SW 1271 (cell line): ENCODE results near the gene OR52R1.
"Not testable (repeated sequence)": the region's sequence is repeated elsewhere in the genome, so short reads cannot be mapped to it uniquely, and the experiment has no call there.

Experiments
- DNase-seq, 2 experiments: peaks; one replicate each; lab custom pipeline; 2025; lab: John Stamatoyannopoulos, UW

OR52R1 gene

DNA sequence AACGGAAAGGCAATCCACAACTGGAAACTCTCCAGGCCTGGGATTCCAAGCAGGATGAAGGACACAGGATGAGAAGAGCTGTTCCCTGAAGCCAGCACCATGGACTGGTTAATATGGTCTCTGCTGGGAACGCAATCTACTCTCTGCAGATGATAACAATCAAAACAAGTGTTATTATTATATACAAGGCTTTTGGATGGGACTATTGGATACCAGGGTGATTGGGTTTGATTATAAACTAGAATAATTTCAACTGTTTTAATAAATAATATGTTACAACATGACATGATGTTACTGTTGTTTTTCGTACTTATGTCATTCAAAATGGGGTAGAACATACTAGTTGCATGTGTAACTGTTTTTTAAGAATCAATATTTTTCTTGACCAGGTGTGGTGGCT, at the start of gene OR52R1:
Gene OR52R1, minus strand, starts transcription at position 101 of the 400 bp plus-strand sequence. Its CDS starts 0 bp downstream, at position 101.
- no peak for DNase-seq

GRCh38 chr11:4851033-4851432, 46.9 kb upstream of the OR52R1 start:
- DNase-seq, result no peak

DNA sequence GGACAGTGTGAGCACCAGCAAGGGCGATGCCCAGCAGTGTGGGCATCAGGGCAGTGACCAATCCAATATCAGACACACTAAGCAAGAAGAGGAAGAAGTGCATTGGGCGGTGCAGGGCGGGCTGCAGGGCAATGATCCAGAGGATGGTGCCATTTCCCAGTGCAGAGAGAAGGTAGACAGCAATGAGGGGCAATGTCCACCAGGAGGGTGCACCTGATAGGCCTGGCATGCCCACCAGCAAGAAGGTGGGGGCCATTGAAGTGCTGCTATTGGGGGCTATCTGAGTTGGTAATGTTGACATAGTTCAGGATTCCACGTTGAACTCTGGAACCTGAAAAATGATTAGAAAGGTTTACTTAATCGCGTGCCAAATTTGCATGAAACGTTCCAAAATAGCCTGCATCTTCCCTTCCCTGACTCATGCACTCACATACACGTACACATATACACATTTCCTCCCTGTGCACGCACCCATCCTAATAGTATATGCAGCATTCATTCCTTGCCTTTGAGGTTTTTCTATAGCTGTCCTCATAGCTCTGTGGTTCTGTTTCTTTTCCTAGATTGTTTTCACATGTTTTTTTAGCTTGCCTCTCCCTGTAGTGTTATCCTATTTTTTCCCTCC, 44.8 kb upstream of the OR52R1 start, which contains the start of gene OR51S1:
Gene OR51S1, minus strand, starts transcription at position 301 of the 625 bp plus-strand sequence. Its CDS starts 0 bp downstream, at position 301.
- DNase-seq, result no peak

GRCh38 chr11:4839851-4840549, 35.8 kb upstream of the OR52R1 start:
- DNase-seq, result no peak

DNA sequence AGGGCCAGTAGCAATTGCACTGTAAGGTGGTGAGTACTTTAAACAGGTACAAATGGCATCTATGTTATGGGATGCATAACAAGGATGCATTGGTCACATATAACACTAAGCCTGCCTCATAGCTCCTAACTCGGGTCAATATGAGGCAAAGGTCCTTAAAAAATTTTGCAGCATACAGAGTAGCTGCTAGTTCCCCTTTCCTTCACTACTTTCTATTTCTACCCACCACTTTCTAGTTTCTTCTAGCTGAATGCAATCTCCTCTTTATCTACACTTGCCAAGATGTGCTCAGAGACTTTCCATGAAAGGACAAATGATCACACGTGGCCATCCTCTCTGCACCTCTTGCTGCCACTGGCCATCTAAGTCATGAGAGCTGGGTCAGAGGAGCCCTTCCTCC, 26.7 kb upstream of the OR52R1 start:
- no peak for DNase-seq

GRCh38 chr11:4830346-4830745, 26.2 kb upstream of the OR52R1 start:
- DNase-seq, result no peak

- no peak for DNase-seq
These were observed 22.2 kb upstream of the OR52R1 start for GRCh38 chr11:4826425-4826824.

- DNase-seq, result no peak
These were observed 21.0 kb upstream of the OR52R1 start for GRCh38 chr11:4825132-4825531.

DNA sequence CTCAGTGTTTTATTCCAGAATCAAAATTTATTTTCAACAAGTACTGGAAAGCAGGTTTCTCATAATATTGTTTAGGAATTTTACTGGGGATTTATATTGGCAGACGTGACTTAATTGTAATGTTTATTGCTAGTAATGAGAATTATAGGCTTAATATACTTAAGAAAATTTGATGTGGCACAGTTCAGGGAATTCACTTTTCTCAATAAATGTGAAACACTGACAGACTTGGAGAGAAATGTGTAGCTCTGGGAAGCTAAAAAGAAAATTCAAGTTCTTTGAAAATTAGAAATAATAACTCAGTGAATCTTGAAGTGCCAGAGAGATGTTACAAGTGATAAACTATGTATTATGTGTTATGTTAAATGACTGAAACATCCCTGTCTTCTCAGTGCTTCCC, 16.8 kb upstream of the OR52R1 start, which contains the start of gene OR51F2:
Gene OR51F2, plus strand, starts transcription at position 301 of the 400 bp plus-strand sequence. CDS start 101 bp downstream, outside the sequence.
- DNase-seq, result no peak

DNA sequence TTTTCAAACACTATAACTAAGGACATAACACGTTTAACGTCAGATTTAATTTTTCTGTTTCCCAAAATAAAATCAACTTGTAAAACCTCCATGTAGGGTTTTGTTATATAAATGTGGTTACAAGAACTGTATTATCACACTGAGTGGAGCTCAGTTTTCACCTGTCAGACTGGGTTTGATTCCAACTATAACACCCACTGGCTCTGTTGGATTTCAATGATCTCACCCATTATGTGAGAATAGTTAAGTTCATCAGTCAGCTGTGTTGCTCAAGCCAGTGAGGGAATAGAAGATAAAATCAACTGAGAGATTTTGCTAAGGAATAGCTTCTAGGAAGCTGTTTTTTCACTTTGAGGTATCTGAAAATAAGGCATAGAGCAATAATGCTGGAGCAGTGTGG, 5.1 kb upstream of the OR52R1 start:
- DNase-seq, result no peak

GRCh38 chr11:4808476-4808875, 4.3 kb upstream of the OR52R1 start:
- no peak for DNase-seq

DNA sequence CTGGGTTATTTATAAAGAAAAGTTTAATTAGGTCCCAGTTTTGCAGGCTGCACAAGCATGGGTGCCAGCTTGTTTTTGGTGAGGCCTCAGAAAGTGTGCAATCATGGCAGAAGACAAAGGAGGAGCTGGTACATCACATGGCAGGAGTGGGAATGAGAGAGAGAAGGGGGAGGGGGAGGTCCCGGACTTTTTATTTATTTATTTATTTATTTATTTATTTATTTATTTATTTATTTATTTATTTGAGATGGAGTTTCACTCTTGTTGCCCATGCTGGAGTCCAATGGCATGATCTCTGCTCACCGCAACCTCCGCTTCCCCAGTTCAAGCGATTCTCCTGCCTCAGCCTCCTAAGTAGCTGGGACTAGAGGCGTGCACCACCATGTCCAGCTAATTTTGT, 2.9 kb downstream of the OR52R1 start:
- not testable (repeated sequence) for DNase-seq

- DNase-seq, result no peak
These were observed 5.6 kb downstream of the OR52R1 start for GRCh38 chr11:4798427-4799183.

GRCh38 chr11:4797206-4797605, 7.0 kb downstream of the OR52R1 start:
- DNase-seq, result no peak

DNA sequence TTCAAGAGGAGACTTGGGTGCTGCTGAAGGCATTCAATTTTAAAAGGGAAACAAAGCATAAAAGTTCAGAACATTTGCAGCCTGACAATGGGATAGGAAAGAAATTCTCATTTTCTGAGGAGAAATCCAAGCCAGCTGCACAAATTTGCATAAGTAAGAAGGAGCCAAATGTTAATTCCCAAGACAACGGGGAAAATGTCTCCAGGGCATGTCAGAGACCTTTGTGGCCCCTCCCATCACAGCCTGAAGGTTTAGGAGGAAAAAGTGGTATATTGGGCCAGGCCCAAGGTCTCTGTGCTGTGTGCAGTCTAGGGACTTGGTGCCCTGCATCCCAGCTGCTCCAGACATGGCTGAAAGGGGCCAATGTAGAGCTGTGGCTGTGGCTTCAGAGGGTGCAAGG, 21.7 kb downstream of the OR52R1 start:
- no peak for DNase-seq

DNA sequence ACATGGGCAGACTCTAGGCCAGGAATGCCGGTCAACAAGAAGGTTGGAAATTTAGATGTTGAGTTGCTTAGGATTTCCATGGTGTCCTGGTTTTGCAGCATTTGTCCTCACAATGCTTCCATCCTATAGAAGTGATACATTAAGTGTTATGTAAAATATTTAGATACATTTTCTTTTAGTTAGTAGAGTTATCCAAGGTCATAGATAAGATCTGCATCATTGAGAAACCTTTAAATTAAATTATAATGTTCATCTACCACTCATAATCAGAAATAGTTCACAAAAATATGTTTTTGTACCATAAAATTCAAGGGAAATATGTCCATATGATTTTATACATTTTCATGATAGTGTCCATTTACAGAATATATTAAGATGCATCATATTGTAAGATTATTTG, 34.3 kb downstream of the OR52R1 start, which contains the start of gene OR51F1:
Gene OR51F1, minus strand, starts transcription at position 101 of the 400 bp plus-strand sequence. Its CDS starts 0 bp downstream, at position 101.
- DNase-seq, result no peak

DNA sequence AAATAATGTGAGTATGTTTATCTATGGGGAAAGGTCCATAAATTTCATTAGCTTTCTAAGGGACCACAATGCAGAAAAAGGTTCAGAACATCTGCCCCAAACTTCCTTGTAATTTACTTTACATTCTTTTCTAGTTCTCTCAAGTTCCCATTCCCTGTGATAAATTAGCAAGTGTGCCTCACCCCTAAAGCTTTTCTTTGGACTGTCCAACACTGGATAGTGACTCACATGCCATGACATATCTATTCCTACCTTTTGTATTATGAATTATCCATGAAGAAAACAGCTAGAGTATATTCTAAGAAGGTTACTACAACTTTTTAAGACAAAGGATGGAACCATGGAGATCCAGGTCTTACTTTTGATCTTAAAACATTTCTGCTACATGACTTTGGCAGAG, 36.1 kb downstream of the OR52R1 start:
- no peak for DNase-seq

DNA sequence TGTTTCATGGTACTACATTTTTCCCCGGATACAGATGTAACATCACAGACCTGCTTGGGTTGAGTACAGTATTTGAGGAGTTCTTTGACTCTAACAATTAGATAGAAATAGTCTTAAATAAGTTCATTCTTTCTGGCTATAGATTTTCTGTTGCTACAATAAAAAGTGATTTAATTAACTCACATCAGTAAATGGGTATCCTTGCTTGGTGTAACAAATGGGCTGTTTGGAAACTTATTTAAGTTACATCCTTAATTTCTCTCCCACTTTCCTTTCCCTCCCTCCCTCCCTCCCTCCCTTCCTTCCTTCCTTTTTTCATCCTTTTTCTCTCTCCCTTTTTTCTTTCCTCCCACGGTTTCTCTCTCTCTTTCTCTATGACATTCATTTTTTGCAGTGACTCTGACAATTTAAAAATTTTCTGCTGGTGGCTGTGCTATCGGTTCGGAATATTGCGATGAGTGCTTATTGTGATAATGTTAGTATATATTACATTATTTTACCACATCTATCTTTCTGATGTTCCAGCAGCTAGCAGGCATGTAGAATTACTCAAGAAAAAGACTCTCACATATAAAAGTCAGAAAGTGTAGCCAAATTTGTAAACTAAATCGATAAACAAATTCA, 37.6 kb downstream of the OR52R1 start:
- DNase-seq, result no peak

DNA sequence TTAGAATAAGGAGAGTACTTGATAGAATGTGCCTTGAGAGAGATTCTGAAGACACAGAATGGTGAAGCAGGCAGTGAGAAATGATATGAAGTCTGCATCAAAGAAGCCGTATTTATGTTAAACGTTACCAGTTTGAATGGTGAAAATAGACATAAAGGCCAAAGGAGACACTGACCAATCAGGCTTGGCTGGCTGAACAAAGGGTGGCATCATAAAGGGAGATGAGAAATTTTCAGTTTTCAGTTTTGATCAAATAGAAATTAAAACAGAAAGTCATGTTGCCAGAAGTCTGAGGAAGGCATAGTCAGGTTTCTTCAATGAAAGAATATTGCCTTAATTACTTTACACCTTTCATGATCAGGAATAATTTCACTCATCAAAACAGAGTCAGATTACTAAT, 41.1 kb downstream of the OR52R1 start:
- DNase-seq, result no peak
